Fibroblast of mammary gland (primary cell): Measurements from ENCODE around the gene EPHB6.

Experiments used
- DNase-seq: peaks from one replicate; pipeline ENCODE4 v3.0.0-alpha.2; 2010; ENCODE audit warnings: low read depth
- H3K4me3 ChIP-seq: 2 replicates; pipeline ENCODE4 v1.5.1; 2011; ENCODE audit warnings: low read depth, mild to moderate bottlenecking, low read length, moderate library complexity; ENCODE audit not compliant: control insufficient read depth
- TF ChIP-seq, protein P1 (sequence below): conservative IDR thresholded peaks from 2 replicates; pipeline ENCODE4 v1.5.1; 2011; ENCODE audit warnings: low read depth, low read length, inconsistent platforms; ENCODE audit not compliant: control insufficient read depth, insufficient read depth

Gene EPHB6

DNA sequence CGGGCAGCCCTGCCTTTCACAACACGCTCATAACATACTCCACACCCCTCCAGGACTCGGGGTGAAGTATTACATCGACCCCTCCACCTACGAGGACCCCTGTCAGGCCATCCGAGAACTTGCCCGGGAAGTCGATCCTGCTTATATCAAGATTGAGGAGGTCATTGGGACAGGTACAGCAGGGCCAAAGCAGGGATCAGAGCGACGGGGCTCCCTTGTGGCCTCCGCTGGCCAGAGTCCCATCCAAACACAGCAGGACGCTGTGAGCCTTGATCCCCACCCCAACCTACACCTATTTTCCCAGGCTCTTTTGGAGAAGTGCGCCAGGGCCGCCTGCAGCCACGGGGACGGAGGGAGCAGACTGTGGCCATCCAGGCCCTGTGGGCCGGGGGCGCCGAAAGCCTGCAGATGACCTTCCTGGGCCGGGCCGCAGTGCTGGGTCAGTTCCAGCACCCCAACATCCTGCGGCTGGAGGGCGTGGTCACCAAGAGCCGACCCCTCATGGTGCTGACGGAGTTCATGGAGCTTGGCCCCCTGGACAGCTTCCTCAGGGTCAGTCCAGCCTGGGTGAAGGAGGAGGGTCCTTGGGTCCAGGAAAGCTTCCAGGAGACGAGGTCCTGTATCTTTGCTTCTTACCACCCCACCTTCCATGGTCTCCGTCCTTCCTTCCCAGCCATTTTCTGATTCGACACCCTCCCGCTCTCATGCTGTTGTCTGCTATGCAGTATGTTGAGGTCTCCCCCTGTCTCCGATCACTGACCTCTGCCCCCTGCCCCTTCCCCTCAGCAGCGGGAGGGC, 13.5 kb downstream of the EPHB6 start:
- TF ChIP-seq, protein P1, sequence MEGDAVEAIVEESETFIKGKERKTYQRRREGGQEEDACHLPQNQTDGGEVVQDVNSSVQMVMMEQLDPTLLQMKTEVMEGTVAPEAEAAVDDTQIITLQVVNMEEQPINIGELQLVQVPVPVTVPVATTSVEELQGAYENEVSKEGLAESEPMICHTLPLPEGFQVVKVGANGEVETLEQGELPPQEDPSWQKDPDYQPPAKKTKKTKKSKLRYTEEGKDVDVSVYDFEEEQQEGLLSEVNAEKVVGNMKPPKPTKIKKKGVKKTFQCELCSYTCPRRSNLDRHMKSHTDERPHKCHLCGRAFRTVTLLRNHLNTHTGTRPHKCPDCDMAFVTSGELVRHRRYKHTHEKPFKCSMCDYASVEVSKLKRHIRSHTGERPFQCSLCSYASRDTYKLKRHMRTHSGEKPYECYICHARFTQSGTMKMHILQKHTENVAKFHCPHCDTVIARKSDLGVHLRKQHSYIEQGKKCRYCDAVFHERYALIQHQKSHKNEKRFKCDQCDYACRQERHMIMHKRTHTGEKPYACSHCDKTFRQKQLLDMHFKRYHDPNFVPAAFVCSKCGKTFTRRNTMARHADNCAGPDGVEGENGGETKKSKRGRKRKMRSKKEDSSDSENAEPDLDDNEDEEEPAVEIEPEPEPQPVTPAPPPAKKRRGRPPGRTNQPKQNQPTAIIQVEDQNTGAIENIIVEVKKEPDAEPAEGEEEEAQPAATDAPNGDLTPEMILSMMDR: no peak
- DNase-seq: no peak
- no peak overlapping the region for H3K4me3 ChIP-seq

- no peak overlapping the region for H3K4me3 ChIP-seq
- TF ChIP-seq, protein P1: no peak
- DNase-seq: no peak
Measured at GRCh38 chr7:142868986-142869415, 14.1 kb downstream of the EPHB6 start.

GRCh38 chr7:142869434-142869833, 14.6 kb downstream of the EPHB6 start:
- H3K4me3 ChIP-seq: no peak overlapping the region
- DNase-seq: no peak
- TF ChIP-seq, protein P1: no peak

DNA sequence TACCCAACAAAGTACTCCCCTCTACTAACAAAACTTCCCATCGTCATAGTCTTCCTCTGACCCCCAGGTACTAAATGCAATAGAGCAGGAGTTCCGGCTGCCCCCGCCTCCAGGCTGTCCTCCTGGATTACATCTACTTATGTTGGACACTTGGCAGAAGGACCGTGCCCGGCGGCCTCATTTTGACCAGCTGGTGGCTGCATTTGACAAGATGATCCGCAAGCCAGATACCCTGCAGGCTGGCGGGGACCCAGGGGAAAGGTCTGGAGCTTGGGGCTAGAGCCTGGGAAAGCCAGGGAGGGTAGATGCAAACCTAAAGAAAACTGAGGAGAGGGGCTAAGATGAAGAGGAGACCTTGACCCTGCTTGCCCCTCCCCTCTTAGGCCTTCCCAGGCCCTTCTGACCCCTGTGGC, 15.3 kb downstream of the EPHB6 start:
- TF ChIP-seq, protein P1: no peak
- H3K4me3 ChIP-seq: no peak overlapping the region
- DNase-seq: no peak

DNA sequence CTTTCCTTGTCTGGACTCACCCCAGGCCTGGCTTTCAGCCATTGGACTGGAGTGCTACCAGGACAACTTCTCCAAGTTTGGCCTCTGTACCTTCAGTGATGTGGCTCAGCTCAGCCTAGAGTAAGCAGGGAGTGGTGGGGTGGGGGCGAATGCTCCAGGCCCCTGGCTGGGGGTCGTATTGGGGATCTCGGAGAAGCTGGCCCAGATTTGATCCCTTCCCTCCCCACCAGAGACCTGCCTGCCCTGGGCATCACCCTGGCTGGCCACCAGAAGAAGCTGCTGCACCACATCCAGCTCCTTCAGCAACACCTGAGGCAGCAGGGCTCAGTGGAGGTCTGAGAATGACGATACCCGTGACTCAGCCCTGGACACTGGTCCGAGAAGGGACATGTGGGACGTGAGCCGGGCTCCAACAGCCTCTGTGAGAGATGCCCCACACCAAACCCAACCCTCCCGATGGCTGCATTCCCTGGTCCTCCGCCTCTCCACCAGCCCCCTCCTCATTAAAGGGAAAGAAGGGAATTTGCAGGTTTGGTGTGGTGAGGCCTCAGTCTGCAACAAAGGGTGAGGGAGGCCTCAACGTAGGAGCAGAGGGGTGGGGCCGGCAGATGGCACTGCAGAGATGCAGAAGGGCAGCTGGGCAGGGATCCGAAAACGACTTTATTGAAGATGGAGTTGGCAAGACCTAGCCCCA, 15.8 kb downstream of the EPHB6 start:
- H3K4me3 ChIP-seq: no peak overlapping the region
- DNase-seq: no peak

GRCh38 chr7:142871260-142872105, 16.6 kb downstream of the EPHB6 start:
- DNase-seq: no peak
- TF ChIP-seq, protein P1: no peak
- H3K4me3 ChIP-seq: no peak overlapping the region

More for the DNA sequence above, 15.8 kb downstream of the EPHB6 start:
- TF ChIP-seq, protein P1: no peak
